HuH-7.5 (cell line): Measurements from ENCODE around the gene RAD18.

Source experiments
- DNase-seq: peaks from one replicate; pipeline ENCODE4 v3.0.0; 2011; ENCODE audit warnings: low spot score

RAD18 gene

DNA sequence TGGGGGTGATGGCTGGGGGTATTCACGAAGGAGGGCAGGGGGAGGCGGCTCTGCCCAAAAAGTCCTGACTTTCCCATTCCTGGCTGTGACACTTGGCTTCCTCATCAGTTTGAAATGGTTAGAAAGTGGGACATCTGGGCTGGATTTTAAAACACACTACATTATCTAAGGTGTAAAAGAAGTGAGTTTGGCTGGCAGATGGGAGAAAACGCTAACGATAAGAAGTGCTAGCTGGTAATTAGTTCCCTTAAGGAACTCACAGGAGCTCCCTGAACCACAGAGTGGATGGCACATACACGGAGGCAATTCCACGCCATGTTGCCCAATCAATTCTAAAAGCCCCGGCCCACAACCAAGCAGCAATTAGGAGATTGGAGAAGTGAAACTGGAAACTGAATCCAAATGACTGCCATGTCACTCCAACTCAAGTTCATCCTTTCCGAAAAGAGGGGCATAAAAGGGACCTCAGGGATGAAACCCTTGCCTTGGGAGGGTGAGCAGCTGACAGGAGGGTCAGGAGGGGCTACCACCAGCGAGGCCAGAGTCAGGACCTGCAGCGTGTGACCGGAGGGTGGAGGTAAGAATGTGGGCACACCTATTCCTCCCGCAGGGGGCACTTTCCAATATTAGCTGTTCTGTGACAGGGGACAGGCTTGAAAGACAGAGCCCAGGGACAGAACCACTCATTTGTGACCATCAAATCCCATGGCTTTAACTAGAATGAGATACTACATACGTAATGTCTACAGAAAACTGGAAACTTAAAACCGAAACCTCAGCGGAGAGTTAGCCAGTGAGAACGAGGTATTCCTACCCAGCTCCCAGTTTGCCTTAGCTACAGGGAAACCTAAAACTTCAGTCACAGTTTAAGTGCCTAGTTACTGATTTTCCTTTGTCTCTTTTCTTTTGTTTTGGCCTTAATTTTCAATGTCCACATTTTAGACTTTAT, 98.6 kb downstream of the RAD18 start:
- no peak for DNase-seq

DNA sequence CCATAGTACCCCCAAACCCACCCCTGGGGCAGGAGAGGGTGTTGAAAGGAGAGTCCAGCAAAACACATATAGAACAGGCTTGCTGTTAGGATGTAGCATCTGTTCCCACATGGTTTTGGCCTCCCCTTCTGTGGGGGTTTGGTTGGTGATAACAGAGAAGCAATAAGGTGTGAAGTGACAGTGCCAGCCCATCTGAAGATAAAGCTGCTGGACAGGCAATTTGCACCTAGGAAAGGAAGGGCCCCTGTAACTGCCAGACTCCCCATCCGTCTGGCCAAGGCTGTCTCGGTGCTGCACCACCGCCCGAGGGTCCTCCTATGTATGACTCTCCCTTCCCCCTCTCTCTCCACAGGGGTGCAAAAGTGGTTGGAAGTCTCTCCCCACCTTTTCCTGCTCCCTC, 99.4 kb downstream of the RAD18 start:
- DNase-seq, result no peak

DNA sequence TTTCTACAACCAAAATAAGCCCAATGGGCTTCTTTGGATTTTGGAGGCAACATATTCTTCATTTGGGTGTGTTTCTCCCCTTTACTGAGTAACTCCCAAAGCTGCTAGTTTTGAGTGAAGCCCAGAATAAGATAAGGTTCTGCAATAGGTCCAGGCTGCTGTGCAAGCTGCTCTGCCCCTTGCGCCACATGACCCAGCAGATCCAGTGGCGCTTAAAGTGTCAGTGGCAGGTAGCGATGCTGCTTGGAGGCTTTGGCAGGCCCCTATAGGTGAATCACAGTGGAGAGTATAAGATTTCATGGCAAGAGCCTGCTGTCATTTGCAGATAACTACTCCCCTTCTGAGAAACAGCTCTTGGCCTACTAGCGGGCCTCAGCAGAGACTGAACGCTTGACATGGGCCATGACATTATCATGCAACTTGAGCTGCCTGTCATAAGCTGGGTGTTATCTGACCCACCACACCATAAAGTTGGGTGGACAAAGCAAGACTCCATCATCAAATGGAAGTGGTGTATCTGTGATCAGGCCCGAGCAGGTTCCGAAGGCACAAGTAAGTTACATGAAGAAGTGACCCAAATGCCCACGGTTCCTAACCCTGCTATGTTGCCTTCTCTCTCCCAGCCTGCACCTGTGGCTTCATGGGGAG, 105.4 kb downstream of the RAD18 start:
- no peak for DNase-seq

DNA sequence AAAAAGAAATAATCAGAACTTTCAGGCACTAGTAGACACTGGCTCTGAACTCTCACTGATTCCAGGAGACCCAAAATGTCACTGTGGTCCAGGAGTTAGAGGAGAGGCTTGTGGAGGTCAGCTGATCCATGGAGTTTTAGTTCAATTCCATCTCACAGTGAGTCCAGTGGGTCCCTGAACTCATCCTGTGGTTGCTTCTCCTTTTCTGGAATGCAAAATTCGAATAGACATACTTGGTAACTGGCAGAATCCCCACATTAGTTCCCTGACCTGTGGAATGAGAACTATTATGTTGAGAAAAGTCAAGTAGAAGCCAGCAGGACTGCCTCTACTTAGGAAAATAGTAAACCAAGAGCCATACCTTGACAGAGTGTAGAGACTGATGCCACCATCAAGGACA, 106.6 kb downstream of the RAD18 start:
- DNase-seq, result no peak

DNA sequence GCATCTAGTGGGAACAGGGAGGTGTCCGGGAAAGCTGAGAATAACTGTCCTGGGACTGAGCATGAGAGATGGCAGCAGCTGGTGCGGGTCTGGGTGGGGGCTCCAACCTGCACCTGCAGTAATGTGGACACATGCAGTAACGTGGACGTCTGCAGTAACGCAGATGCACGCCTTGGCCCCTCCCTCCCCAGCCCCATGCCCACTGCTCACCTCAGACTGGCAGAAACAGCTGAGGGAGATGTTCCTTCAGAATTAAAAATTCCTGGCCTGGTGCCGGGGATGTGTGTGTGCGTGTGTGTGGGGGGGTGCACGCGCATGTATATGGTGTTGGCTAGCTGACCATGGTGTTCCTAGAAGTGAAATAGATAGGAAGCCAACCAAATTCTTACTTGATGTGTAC, 107.2 kb downstream of the RAD18 start:
- no peak for DNase-seq

DNA sequence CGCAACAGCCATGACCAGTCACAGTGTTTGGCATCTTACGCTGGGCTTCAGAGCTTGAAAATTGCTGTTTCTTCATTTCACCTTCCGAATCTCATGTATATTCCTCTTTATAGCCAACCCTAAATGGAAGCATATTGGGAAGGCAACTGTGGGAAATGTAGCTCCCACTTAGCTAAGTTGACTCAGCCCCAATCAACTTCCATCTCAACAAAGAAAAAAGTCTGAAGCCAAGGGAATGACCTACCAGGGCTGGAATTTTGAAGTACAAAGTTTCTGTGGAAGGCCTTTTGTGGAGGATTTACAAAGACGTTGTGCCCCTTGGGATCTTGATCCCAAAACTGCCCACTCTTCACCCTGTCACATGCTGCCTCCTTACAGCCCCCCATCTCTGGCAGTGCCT, 108.6 kb downstream of the RAD18 start:
- DNase-seq, result no peak

DNA sequence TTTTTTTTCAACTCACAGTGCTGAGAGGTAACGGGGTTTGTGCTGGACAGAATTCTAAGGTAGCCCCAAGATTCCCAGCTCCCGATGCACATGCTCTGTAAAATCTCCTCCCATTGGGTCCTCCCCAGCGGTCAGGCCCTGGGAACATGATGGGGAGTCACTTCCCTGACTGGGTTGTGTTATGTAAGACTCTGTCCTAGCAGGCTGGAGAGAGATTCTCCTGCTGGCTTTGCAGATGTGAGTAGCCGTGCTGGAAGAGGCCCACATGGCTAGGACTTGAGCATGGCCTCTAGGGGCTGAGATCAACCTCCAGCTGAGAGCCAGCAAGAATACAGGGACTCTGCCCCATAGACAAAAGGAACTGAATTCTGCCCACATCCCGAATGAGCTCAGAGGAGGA, 110.2 kb downstream of the RAD18 start:
- no peak for DNase-seq

DNA sequence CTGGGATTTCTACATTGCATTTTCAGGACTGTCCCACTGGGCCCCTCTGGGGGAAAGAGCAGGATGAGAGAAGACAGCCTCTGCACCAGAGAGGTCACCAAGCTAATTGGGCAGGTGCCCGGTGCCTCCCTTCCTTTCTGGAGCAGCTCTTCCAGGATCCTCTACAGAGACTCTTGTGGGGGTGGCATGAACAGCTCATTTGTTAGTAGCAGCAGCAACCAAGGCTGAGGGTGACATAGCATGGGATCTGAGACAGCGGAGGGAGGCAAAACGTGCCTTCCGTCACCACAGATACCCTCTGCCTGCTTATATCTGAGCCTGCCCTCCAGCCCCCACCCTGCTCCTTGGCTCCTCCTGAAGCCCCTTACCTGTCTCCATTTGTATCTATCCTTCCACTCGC, 110.8 kb downstream of the RAD18 start:
- no peak for DNase-seq

DNA sequence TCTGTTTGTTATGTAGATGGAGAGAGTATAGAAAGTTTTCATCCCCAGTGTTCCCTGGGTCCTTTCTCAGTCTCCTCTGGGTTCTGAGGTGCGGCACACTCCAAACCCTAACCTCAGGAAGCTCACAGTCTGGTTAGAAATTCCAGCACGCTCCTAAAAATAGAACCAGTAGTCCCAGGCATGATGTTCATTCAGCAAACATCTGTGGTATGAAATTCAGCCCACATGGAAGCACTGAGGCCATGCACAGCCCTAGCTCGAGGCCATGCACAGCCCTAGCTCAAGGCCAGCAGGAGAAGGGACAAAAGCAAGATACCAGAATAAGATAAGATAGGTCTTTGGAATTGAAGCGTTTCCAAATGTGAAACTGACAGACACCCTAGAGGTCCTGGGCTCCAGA, 111.6 kb downstream of the RAD18 start:
- DNase-seq, result no peak

DNA sequence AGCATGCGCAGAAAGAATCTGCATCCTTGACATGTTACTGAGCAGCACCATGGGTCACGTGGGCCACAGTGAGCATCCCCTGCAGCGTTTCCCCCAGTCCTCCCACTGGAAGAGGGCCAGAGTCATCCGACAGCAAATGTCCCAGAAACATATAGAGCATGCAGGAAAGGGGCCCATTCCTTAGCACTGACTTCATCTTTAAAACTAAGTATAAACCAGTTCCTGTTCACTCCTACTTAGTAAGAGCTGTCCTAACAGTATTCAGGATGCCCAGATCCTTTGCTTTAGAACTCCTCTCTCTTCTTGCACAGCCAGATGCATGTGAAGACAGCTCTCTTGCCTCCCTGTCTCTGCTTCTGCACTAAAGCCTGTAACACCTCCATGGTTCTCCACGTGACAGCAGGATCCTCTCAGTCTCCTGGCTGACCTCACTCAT, 114.6 kb downstream of the RAD18 start:
- no peak for DNase-seq

DNA sequence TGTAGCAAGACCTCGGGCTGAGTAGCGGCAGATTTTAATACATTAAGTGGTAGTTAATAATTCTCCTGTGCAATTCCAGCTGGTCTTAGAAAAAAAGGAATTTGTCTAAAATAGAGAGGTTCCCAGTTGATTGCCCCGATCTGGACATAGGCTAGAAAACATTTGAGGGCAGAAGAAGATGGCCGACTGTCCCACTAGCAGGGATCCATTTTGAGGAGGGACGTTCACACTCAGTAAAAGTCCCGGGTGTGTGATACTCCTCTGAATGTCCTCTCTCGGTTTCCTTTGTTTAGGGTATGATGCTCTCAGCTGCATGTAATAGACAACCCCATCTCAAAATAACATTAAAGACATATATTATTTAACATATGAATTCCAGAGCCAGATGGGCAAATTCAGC, 116.0 kb downstream of the RAD18 start:
- DNase-seq, result no peak

DNA sequence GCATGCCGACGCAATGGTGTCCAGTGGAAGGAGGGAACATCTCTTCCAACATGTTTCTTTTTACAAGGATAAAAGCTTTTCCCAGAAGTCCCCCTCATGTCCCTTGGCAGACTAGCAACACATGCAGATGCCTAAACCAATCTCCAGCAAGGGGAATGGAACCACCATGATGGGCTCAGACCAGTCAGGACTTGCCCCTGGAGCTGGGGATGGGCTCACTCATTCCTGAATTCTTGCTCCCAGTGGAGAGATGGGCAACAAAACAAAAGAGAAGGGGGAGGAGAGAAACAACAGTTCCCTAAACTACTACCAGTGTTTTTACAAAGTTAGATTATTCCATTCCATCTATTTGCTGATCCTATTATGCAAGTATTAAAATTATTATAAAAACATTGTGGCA, 117.1 kb downstream of the RAD18 start:
- DNase-seq, result no peak

DNA sequence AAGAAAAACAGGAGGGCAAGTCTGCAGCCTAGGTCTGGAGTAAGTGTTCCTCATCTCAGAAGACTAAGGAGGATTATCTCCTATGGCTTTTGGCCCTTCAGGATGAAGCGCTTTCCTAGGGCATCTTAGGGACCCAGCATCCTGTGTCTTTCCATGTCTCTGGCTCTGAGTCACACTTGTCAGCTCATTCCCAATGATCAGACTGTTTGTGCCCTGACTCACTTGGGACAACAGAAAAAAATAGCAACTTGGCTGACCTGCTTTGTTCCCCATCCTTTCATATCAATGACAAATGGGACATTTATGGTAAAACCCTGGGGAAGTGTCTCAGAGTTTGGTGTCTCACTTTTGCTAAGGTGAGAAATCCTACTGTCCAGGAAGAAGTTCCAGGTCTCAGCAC, 117.6 kb downstream of the RAD18 start:
- no peak for DNase-seq

DNA sequence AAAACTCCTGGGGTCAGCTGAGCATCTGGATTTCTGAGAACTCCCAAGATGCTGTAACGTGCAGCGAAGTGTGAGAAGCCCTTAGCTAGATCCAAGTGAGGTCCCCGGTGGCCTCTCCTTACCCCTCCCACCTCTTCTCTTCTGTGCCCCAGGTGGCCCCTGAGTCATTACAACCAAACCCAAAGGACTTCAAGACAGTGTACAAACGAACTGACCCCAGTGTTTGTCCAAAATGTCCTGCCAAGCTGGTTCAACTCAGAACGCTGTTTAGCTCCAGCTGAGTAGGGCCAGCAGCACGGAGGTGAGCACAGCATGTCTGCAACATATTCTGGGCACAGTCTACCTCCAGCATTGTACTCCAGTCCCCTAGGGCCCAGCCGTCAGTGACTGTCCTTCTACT, 119.9 kb downstream of the RAD18 start:
- no peak for DNase-seq

DNA sequence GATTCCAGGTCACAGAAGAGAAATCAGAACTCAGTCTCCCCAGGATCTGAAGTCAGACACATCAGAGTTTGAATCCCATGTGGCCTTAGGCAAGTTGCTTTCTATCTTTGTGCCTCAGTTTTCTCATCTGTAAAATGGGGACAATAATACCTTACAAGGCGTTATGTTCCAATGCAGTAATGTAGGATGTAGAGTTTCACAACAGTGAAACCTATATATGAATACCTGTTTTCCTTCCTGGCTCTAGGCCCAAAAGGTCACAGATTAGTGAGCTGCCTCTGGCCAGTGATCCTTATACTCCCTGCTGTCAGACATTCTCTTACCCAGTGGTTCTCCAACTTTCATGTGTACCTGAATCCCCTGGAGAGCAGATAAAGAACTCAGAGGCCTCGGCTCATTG, 121.0 kb downstream of the RAD18 start:
- DNase-seq, result no peak

DNA sequence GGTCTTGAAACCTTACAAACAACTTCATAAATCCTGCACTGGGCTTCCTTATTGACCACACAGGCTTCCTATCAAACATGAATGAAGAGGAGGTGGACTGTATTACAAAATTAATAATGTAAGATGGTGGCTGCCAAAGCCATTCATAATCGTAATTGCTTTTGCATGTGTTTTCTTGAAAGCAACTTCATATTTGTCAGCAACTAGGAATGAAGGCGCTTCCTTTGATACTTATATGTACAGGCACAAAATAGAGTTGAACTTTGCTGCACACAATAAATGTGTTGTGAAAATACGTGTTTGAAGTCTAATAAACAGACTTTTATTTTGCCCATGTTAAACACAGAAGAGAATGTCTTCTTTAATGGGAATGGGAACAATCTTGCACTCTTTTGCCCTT, 121.8 kb downstream of the RAD18 start:
- DNase-seq, result no peak

DNA sequence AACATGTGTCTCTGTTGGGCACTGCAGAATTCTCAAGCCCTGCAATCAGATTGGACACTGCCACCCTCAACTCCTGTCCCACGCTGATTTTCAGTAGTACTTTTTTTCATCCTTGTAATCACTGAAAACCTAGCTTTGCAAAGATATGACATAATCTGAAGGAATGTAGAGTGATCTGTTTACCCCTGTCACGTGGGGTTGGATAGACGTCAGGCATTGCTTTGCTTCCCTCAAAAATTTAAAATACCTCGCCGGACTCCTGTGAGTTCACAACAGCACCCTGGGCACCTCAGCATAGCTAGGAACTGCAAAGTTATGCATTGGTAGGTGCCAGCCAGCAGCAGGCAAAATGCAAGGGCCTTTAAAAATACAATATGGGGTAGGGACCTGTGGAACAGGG, 122.7 kb downstream of the RAD18 start:
- DNase-seq, result no peak

DNA sequence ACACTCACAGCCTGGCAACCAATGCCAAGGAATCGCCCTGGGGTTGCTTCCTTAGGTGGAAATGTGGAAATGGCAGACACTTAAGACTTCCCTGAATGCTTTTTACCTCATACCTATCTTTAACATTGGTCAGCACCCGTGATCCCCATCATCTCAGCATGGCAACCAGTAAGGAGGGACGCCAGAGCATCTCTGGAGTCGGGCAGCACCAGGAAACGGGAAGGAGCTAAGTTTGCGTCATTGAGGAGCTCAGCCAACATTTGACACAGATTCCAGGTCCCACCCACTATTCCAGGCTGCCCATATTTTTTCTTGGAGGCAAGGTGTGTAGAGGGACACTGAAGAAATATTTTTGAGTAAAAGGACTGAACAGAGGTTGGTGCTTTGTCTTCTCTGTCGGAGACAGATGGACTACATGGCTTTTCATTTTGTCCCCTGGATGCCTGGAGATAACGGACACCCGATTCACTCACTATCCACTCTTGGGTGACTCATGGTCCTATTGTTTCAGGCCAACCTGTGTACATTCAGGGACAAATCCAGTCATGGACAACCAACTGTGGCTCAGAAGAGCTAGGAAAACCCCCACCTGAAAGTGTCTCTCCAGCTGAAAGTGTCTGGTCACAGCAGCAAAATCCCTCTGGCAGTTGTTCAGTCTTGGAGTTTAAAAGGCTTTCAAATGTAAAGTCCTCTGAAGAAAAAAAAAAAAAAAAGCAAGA, 123.5 kb downstream of the RAD18 start:
- DNase-seq, result no peak

DNA sequence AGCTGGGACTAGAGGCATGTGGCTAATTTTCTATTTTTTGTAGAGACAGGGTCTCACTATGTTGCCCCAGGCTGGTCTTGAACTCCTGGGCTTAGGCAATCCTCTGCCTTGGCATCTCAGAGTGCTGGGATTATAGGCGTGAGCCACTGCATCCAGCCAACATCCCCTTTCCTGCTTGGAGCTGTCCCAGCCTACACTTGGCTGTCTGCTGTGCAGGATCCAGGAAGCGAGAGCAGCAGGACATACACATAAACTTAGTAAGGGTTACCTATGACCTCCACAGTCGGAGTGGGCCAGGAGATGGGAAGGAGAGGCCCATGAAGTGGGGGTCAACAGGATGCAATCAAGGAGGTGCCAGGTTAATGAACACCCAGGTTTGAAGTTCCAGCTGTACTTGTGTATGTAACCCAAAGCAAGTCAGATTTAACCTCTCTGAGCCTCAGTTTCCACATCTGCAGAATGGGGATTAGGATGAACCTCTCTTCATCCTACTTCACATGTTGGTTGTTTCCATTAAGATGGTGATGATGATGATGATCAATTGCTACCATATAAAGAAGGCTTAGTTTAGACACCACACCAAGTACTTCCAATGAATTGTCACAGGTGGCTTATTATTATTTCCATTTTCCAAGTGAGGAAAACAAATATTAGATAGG, 124.4 kb downstream of the RAD18 start:
- no peak for DNase-seq

DNA sequence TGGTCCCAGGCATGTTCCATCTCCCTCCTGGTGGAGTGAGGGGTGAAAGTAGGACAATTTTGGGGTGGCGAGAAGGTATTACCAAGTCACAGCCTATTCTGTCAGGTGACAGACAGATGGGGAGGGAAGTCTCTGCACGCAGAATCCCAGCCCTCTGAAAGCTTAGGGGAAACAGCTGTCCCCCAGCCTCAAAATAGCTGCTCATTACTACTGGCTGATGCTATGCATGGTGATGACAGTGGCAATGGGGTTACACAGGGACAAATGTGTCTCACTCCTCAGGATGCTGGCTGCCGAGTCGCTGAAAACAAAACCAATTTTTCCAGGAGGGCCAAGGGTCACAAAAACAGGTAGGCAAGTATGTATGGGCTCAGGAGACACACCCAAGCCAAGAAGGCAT, 125.0 kb downstream of the RAD18 start:
- DNase-seq, result no peak

DNA sequence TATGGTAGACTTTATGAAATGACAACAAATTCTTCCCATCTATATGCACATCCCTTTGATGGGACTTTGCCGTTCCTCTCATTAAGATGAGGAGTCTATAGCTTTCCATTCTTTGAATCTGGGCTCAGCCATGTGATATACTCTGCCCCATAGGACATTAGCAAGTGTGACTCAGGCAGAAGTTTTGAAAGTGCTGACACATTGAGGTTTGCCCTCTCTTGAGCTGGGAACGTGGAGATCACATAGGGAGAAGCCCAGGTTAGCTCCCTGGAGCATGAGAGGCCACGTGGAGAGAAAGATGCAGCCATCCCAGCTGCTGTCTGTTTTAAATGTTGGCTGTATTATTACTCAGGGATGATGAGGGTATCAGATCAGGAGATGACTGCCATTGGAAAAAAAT, 126.1 kb downstream of the RAD18 start:
- no peak for DNase-seq

DNA sequence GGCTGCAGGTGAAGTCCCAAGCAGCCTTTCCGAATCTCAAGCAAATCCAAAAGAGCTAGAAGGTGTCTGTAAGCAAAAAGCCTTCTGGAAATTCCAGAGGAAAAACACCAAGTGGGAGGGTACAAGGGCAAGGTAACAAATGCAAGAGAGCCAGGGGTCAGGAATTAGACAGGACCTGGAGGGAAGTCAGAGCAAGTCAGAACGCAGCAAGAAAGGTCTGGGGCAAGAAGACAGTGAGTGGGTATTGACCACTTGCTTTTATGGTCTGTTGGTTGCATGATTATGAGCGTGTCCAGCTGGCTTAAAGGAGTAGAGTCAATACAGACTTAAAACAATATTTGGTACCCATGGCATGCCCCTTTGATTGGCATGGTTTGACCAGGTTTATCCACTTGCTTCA, 127.2 kb downstream of the RAD18 start:
- no peak for DNase-seq

DNA sequence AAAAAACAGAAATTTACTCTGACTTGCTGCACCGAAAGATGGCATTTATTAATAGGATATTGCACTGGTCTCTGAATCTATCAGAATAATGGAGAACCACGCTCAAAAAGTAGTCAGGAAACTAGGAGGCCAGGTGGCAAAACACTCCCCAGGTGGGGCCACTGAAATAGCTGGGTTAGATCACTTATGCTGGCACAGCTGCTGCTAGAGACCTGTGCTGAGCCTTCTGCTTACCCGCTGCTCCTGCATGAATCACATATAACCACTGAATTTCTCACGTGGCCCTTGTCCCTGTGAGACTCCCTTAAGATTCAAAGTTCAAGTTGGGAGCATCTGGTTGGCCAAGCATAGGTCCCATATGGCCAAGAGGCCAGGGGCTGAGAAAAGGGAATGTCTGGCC, 127.9 kb downstream of the RAD18 start:
- DNase-seq, result no peak
